Measurements from ENCODE around the gene SLC33A1. TPM values are rescaled to one million over a fixed set of nuclear protein-coding genes. Genes with fewer than 3 reads are reported as not detected.

Gene SLC33A1
- total and polyA plus RNA-seq, 2 experiments from 2014 or later = 12.5 to 33.5 TPM

GRCh38 chr3:155809181-155809580 is 45.0 kb downstream of the SLC33A1 start:
- Mint-ChIP-seq H3K36me3 (ENCODE audit: low read depth) (no peaks in the 10 kb centered on the region), H3K4me3 (no peak overlapping the region), H3K27ac (no peak overlapping the region), H3K4me1 (peaks cover 4% of the 10 kb centered on the region; the same call in 2 of the 3 replicates), H3K9me3 (no peaks in the 10 kb centered on the region), H3K27me3 (ENCODE audit: insufficient read depth, low read depth, poor library complexity) (peaks cover 5% of the 10 kb centered on the region)
- ATAC-seq (no peak), DNase-seq (ENCODE audit: low spot score) (no peak)
- Histone ChIP-seq H4K20me1 (replicated peaks; ENCODE audit: insufficient read depth) (no peaks in the 10 kb centered on the region), H3K79me2 (replicated peaks; ENCODE audit: insufficient read depth) (no peaks in the 10 kb centered on the region), H2AFZ (no peak overlapping the region), H3K4me1 (ENCODE audit: insufficient read depth) (peaks cover 6% of the 10 kb centered on the region; the same call in 1 of the 2 replicates), H3K27me3 (ENCODE audit: insufficient read depth) (peaks cover 3% of the 10 kb centered on the region; the same call in 1 of the 2 replicates), H3K9me2 (ENCODE audit: insufficient read depth) (no peaks in the 10 kb centered on the region), H3K27ac (ENCODE audit: low read depth) (no peak overlapping the region), H3F3A (replicated peaks; ENCODE audit: low read depth) (no peaks in the 10 kb centered on the region; the same call in 1 of the 2 replicates), H3K4me2 (no peak overlapping the region), H3K4me3 (no peak overlapping the region), H3K36me3 (ENCODE audit: insufficient read depth) (no peaks in the 10 kb centered on the region)
- TF ChIP-seq, protein P1, sequence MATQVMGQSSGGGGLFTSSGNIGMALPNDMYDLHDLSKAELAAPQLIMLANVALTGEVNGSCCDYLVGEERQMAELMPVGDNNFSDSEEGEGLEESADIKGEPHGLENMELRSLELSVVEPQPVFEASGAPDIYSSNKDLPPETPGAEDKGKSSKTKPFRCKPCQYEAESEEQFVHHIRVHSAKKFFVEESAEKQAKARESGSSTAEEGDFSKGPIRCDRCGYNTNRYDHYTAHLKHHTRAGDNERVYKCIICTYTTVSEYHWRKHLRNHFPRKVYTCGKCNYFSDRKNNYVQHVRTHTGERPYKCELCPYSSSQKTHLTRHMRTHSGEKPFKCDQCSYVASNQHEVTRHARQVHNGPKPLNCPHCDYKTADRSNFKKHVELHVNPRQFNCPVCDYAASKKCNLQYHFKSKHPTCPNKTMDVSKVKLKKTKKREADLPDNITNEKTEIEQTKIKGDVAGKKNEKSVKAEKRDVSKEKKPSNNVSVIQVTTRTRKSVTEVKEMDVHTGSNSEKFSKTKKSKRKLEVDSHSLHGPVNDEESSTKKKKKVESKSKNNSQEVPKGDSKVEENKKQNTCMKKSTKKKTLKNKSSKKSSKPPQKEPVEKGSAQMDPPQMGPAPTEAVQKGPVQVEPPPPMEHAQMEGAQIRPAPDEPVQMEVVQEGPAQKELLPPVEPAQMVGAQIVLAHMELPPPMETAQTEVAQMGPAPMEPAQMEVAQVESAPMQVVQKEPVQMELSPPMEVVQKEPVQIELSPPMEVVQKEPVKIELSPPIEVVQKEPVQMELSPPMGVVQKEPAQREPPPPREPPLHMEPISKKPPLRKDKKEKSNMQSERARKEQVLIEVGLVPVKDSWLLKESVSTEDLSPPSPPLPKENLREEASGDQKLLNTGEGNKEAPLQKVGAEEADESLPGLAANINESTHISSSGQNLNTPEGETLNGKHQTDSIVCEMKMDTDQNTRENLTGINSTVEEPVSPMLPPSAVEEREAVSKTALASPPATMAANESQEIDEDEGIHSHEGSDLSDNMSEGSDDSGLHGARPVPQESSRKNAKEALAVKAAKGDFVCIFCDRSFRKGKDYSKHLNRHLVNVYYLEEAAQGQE (IDR thresholded peaks at IDR 0.05; ENCODE audit: unreplicated experiment) = no peak
- TF ChIP-seq, protein P2, sequence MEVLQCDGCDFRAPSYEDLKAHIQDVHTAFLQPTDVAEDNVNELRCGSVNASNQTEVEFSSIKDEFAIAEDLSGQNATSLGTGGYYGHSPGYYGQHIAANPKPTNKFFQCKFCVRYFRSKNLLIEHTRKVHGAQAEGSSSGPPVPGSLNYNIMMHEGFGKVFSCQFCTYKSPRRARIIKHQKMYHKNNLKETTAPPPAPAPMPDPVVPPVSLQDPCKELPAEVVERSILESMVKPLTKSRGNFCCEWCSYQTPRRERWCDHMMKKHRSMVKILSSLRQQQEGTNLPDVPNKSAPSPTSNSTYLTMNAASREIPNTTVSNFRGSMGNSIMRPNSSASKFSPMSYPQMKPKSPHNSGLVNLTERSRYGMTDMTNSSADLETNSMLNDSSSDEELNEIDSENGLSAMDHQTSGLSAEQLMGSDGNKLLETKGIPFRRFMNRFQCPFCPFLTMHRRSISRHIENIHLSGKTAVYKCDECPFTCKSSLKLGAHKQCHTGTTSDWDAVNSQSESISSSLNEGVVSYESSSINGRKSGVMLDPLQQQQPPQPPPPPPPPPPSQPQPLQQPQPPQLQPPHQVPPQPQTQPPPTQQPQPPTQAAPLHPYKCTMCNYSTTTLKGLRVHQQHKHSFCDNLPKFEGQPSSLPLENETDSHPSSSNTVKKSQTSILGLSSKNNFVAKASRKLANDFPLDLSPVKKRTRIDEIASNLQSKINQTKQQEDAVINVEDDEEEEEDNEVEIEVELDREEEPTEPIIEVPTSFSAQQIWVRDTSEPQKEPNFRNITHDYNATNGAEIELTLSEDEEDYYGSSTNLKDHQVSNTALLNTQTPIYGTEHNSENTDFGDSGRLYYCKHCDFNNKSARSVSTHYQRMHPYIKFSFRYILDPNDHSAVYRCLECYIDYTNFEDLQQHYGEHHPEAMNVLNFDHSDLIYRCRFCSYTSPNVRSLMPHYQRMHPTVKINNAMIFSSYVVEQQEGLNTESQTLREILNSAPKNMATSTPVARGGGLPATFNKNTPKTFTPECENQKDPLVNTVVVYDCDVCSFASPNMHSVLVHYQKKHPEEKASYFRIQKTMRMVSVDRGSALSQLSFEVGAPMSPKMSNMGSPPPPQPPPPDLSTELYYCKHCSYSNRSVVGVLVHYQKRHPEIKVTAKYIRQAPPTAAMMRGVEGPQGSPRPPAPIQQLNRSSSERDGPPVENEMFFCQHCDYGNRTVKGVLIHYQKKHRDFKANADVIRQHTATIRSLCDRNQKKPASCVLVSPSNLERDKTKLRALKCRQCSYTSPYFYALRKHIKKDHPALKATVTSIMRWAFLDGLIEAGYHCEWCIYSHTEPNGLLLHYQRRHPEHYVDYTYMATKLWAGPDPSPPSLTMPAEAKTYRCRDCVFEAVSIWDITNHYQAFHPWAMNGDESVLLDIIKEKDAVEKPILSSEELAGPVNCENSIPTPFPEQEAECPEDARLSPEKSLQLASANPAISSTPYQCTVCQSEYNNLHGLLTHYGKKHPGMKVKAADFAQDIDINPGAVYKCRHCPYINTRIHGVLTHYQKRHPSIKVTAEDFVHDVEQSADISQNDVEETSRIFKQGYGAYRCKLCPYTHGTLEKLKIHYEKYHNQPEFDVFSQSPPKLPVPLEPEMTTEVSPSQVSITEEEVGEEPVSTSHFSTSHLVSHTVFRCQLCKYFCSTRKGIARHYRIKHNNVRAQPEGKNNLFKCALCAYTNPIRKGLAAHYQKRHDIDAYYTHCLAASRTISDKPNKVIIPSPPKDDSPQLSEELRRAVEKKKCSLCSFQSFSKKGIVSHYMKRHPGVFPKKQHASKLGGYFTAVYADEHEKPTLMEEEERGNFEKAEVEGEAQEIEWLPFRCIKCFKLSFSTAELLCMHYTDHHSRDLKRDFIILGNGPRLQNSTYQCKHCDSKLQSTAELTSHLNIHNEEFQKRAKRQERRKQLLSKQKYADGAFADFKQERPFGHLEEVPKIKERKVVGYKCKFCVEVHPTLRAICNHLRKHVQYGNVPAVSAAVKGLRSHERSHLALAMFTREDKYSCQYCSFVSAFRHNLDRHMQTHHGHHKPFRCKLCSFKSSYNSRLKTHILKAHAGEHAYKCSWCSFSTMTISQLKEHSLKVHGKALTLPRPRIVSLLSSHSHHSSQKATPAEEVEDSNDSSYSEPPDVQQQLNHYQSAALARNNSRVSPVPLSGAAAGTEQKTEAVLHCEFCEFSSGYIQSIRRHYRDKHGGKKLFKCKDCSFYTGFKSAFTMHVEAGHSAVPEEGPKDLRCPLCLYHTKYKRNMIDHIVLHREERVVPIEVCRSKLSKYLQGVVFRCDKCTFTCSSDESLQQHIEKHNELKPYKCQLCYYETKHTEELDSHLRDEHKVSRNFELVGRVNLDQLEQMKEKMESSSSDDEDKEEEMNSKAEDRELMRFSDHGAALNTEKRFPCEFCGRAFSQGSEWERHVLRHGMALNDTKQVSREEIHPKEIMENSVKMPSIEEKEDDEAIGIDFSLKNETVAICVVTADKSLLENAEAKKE (CRISPR knock-in tag; IDR thresholded peaks at IDR 0.05) = no peak
- TF ChIP-seq STAT1 (IDR thresholded peaks at IDR 0.05; ENCODE audit: unreplicated experiment) (no peak), NANOG (IDR thresholded peaks at IDR 0.05; ENCODE audit: borderline replicate concordance) (no peak)

Measured in GM23338 (cell line).